HepG2 (cell line): Measurements from ENCODE around the gene ITGB7. TPM values are rescaled to one million over a fixed set of nuclear protein-coding genes. Genes with fewer than 3 reads are reported as not detected.
A peak's percentile ranks its signal among the peaks of the same experiment; 100 is the strongest.

Experiments
- HNRNPL ChIP-seq: fragments of 200-400 bp; formaldehyde crosslinking; IDR thresholded peaks from 2 replicates; pipeline ENCODE4 v1.6.1; 2017; ENCODE audit warnings: mild to moderate bottlenecking, low read depth, low read length
- ISL2 ChIP-seq: sonication (generic); formaldehyde crosslinking; IDR thresholded peaks from 2 replicates; pipeline ENCODE4 v1.5.0; 2020; ENCODE audit warnings: missing genetic modification reagents
- MBNL3 ChIP-seq: fragments of 250-450 bp; sonication (Bioruptor Pico); conservative IDR thresholded peaks from 2 replicates; pipeline ENCODE4 v1.8.0; 2022; ENCODE audit warnings: mild to moderate bottlenecking, inconsistent platforms
- ZNF274 ChIP-seq: sonication (generic); formaldehyde crosslinking; IDR thresholded peaks from 2 replicates; pipeline ENCODE4 v1.5.1; 2020; ENCODE audit warnings: mild to moderate bottlenecking, missing genetic modification reagents
- polyA plus RNA-seq, 8 experiments: library from polyadenylated mRNA; depleted of rRNA in 3 of 8; stranded (reverse) in 7 of 8; unstranded in 1 of 8; fragments of >200 nt; fragmentation: Illumina TruSeq in 4 of 8; extraction: Trizol in 4 of 8; gene quantifications; 2 replicates each; pipeline versions ENCODE4 v1.2.1 to v1.2.3, GENCODE V29; 2011 to 2016; ENCODE audit warnings: low read depth in 4 of 8, missing spikeins in 1 of 8, mixed read lengths in 1 of 8; ENCODE audit not compliant: insufficient read depth in 1 of 8
- total RNA-seq, 5 experiments: library from RNA; depleted of rRNA; stranded (reverse); fragments of >200 nt; fragmentation: Illumina TruSeq; extraction: Trizol; gene quantifications; 2 replicates each; pipeline ENCODE4 v1.2.3, GENCODE V29; 2016; ENCODE audit warnings: low read depth in 1 of 5
- TF ChIP-seq, protein P1 (sequence below): sonication (generic); formaldehyde crosslinking; IDR thresholded peaks from 2 replicates; pipeline ENCODE4 v1.5.0; 2020; ENCODE audit warnings: mild to moderate bottlenecking, missing genetic modification reagents, borderline replicate concordance
- TF ChIP-seq, protein P2 (sequence below): sonication (generic); formaldehyde crosslinking; IDR thresholded peaks from 2 replicates; pipeline ENCODE4 v1.4.0; 2020; ENCODE audit warnings: missing genetic modification reagents, borderline replicate concordance

ITGB7 gene
- total and polyA plus RNA-seq, 2 of the 13 experiments (the other 11 are each of a cell fraction or from before 2014, with no cell fraction given) = 0.16 to 0.18 TPM

DNA sequence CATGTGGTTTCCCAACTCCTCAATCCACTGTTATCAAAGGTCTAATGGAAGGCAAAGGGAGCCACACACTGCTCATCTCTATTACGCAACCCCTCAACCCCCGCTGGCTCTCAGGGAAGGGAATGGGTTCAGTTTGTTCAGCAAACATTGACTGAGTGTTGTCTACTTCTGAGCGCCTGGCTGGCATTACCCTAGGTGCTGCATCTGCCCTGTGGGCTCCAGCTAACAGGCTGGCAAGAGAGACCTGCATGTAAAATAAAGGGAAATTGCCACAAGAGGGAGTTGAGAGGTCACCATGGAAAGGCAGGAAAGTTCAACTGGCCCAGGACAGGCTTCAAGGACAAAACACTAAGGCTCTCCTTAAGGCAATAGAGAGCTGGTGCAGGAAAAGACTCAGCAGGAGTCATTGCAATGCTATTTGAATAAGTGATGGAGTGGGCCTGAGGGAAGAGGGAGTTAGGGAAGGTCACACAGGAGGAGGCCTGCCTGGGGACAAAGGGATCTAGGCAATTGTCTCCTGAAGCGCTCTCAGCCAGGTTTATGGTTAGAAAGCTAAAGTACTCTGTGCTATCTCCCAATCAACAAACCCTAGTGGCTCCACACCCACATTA, 32.1 kb downstream of the ITGB7 start (continued):
- TF ChIP-seq, protein P1, sequence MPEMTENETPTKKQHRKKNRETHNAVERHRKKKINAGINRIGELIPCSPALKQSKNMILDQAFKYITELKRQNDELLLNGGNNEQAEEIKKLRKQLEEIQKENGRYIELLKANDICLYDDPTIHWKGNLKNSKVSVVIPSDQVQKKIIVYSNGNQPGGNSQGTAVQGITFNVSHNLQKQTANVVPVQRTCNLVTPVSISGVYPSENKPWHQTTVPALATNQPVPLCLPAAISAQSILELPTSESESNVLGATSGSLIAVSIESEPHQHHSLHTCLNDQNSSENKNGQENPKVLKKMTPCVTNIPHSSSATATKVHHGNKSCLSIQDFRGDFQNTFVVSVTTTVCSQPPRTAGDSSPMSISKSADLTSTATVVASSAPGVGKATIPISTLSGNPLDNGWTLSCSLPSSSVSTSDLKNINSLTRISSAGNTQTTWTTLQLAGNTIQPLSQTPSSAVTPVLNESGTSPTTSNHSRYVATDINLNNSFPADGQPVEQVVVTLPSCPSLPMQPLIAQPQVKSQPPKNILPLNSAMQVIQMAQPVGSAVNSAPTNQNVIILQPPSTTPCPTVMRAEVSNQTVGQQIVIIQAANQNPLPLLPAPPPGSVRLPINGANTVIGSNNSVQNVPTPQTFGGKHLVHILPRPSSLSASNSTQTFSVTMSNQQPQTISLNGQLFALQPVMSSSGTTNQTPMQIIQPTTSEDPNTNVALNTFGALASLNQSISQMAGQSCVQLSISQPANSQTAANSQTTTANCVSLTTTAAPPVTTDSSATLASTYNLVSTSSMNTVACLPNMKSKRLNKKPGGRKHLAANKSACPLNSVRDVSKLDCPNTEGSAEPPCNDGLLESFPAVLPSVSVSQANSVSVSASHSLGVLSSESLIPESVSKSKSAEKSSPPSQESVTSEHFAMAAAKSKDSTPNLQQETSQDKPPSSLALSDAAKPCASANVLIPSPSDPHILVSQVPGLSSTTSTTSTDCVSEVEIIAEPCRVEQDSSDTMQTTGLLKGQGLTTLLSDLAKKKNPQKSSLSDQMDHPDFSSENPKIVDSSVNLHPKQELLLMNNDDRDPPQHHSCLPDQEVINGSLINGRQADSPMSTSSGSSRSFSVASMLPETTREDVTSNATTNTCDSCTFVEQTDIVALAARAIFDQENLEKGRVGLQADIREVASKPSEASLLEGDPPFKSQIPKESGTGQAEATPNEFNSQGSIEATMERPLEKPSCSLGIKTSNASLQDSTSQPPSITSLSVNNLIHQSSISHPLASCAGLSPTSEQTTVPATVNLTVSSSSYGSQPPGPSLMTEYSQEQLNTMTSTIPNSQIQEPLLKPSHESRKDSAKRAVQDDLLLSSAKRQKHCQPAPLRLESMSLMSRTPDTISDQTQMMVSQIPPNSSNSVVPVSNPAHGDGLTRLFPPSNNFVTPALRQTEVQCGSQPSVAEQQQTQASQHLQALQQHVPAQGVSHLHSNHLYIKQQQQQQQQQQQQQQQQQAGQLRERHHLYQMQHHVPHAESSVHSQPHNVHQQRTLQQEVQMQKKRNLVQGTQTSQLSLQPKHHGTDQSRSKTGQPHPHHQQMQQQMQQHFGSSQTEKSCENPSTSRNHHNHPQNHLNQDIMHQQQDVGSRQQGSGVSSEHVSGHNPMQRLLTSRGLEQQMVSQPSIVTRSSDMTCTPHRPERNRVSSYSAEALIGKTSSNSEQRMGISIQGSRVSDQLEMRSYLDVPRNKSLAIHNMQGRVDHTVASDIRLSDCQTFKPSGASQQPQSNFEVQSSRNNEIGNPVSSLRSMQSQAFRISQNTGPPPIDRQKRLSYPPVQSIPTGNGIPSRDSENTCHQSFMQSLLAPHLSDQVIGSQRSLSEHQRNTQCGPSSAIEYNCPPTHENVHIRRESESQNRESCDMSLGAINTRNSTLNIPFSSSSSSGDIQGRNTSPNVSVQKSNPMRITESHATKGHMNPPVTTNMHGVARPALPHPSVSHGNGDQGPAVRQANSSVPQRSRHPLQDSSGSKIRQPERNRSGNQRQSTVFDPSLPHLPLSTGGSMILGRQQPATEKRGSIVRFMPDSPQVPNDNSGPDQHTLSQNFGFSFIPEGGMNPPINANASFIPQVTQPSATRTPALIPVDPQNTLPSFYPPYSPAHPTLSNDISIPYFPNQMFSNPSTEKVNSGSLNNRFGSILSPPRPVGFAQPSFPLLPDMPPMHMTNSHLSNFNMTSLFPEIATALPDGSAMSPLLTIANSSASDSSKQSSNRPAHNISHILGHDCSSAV (CRISPR knock-in tag) = no peak
- no peak for TF ChIP-seq MBNL3 (CRISPR knock-in tag)
- TF ChIP-seq HNRNPL = peak; percentile 98
- TF ChIP-seq, protein P2, sequence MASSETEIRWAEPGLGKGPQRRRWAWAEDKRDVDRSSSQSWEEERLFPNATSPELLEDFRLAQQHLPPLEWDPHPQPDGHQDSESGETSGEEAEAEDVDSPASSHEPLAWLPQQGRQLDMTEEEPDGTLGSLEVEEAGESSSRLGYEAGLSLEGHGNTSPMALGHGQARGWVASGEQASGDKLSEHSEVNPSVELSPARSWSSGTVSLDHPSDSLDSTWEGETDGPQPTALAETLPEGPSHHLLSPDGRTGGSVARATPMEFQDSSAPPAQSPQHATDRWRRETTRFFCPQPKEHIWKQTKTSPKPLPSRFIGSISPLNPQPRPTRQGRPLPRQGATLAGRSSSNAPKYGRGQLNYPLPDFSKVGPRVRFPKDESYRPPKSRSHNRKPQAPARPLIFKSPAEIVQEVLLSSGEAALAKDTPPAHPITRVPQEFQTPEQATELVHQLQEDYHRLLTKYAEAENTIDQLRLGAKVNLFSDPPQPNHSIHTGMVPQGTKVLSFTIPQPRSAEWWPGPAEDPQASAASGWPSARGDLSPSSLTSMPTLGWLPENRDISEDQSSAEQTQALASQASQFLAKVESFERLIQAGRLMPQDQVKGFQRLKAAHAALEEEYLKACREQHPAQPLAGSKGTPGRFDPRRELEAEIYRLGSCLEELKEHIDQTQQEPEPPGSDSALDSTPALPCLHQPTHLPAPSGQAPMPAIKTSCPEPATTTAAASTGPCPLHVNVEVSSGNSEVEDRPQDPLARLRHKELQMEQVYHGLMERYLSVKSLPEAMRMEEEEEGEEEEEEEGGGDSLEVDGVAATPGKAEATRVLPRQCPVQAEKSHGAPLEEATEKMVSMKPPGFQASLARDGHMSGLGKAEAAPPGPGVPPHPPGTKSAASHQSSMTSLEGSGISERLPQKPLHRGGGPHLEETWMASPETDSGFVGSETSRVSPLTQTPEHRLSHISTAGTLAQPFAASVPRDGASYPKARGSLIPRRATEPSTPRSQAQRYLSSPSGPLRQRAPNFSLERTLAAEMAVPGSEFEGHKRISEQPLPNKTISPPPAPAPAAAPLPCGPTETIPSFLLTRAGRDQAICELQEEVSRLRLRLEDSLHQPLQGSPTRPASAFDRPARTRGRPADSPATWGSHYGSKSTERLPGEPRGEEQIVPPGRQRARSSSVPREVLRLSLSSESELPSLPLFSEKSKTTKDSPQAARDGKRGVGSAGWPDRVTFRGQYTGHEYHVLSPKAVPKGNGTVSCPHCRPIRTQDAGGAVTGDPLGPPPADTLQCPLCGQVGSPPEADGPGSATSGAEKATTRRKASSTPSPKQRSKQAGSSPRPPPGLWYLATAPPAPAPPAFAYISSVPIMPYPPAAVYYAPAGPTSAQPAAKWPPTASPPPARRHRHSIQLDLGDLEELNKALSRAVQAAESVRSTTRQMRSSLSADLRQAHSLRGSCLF (CRISPR knock-in tag) = no peak
- peak; percentile 85 for TF ChIP-seq ISL2 (CRISPR knock-in tag)
- no peak for TF ChIP-seq ZNF274 (CRISPR knock-in tag)
